AG10803 (cell line): ENCODE results near the gene AK4.

Experiments
- DNase-seq: peaks from one replicate; pipeline ENCODE4 v3.0.0; 2010; ENCODE audit warnings: low read depth
- H3K4me3 ChIP-seq: 2 replicates; pipeline ENCODE4 v1.5.1; 2011; ENCODE audit warnings: mild to moderate bottlenecking, low read length, control low read depth
- CTCF ChIP-seq: conservative IDR thresholded peaks from 2 replicates; pipeline ENCODE4 v1.5.1; 2011; ENCODE audit warnings: mild to moderate bottlenecking, low read length, control low read depth, inconsistent platforms

AK4 gene

DNA sequence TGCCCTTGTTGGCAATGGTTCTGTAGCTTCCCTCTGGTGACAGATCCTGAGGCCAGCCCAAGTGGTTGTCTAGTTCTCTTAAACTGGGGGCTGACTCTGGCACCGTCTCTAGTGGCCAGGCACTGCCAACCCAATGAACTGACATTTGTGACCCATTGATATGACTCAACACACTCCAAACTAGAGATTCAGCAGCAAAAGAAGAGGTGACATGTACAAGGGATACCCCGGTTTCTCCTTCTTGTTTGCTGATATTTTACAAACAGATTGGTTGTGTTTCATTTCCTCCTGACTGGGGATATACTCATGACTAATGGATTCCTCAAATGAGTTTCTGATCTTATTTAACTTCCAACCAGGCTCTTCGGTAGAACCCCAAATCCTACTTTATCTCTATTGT is 95.5 kb downstream of the AK4 start:
- H3K4me3 ChIP-seq: no peak overlapping the region
- no peak for DNase-seq
- no peak for TF ChIP-seq CTCF

GRCh38 chr1:65245295-65245694 is 97.3 kb downstream of the AK4 start:
- no peak for TF ChIP-seq CTCF
- H3K4me3 ChIP-seq: no peak overlapping the region
- no peak for DNase-seq

DNA sequence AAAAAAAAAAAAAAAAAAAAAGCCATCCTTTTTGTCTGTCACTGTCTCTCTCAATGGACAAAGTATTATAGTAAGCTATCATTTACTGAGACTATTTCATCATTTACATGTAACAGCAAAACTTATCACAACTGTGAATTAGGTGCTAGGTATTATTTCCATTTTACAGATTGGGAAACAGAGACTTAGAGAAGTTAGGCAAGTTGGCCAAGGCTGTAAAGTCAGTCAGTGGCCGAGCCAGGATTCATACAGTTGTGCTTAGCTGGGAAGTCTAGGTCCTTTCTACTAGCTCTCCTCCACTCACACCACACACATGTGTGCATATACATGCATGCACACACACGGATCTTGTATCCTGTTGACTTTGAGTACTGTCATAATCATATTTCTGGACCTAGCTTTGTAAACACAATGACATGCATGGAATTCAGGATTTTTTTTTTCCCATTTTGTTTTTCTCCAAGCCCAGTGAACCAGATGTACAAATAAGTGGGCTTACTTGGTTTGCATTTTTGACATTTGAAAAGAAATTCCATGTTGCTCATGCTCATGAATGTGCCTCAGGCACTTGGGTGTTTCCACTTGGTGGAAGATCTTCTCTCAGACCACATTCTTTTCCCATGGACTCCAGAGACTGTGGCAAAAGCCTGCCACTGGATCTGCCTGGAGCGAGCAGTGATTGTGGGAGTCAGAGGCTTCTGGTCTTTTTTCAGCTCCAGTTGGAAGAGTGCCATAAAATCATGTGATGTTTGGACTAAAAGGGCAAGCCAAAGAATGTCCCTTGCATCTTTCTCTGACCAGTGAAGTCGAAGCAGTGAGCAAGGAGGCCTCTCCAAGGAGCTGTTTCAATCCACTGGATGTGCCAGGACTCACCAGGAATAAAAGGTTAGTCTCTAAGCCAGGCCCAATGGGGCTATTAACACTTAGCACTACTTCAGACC is 99.7 kb downstream of the AK4 start:
- H3K4me3 ChIP-seq: no peak overlapping the region; the same call in 1 of the 2 replicates
- no peak for TF ChIP-seq CTCF
- DNase-seq: peak; percentile 97

- no peak for TF ChIP-seq CTCF
- no peak for DNase-seq
- H3K4me3 ChIP-seq: no peak overlapping the region
Observed at GRCh38 chr1:65250826-65251225, 102.8 kb downstream of the AK4 start.

DNA sequence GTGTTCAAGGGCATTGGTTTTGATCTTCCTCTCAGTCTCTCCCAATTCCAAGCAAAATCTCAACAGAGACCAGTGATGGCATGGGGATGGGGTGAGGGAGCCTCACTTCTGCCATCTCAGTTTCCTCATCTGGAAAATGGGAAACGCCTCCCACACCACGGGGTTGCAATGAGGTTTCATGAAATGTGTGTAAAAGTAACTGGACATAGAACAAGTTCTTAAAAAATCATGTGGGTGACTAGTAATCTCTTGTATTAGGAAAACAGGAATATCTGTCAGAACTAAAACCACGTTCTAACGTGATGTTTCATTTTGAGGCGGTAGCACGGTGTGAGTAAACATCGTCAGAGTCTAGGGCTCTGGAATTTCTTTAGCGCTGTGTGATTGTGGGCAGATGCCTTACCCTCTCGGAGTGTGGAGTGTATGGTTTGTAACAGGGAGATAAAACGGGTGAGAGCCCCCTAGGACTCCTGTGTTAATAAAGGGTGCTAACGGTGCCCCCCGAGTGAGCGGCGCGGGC is 105.9 kb downstream of the AK4 start:
- peak; percentile 26 for DNase-seq
- TF ChIP-seq CTCF: no peak
- peak overlapping the region; percentile 68 for H3K4me3 ChIP-seq

- peak overlapping the region; percentile 68 for H3K4me3 ChIP-seq
- DNase-seq: peak; percentile 59
- peak; percentile 14; the same call in 1 of the 2 replicates for TF ChIP-seq CTCF
Observed at GRCh38 chr1:65254320-65255034, 106.5 kb downstream of the AK4 start.
